T47D (cell line): ENCODE results near the gene MAD1L1.

Experiments used
- DNase-seq, 2 experiments: peaks; one replicate each; pipeline versions ENCODE4 v3.0.0 to v3.0.0-alpha.2; 2011 to 2012; ENCODE audit warnings: low read depth in 1 of 2, low spot score in 1 of 2
- JUND ChIP-seq: IDR thresholded peaks from 2 replicates; pipeline ENCODE4 v1.6.1; 2012; ENCODE audit warnings: low read depth
- in situ Hi-C: cut with HindIII; loops from 2 replicates; pipeline ENCODE4 v1.10.0; 2016; ENCODE audit warnings: low sequenced_read_pairs, low pct_unique_long_range_greater_than_20kb

MAD1L1 gene

DNA sequence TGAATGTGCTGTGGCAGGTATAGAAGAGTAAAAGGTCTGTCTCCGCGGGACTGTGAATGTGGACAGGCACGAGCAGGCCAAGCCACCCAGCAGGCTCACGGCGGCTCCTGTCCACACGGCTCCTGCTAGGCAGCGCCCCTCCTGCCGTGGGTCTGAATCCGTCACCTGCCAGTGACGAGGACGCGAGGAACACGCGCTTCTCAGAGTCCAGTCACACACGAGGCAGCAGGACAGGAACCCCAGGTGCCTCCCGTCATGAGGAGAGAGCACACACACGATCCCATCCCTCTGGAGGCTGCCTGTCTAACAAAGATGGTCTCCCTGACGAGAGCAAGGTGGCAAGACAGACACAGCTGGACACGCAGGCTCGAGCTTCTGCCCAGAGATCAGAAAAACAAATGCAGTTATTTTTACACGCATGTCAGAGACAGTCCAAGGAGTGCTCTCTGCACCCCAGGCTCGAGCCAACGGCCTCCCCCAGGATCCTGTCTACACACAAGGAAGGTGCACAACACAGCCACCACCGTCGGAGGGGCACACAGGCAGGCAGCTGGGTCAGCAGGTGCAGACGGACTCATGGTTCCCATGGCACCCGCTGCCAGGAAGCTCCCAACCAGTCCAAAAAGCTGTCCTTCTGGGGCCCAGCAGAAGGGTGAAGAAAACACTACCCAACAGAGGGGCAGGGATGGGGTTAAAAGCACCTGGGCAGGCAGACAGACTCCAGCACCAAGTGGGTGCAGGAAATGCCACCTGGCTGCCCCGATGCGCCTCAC lies 103.2 kb downstream of the MAD1L1 start:
- no peak for DNase-seq
- in situ Hi-C loops, result no loop called here
- no peak for TF ChIP-seq JUND

DNA sequence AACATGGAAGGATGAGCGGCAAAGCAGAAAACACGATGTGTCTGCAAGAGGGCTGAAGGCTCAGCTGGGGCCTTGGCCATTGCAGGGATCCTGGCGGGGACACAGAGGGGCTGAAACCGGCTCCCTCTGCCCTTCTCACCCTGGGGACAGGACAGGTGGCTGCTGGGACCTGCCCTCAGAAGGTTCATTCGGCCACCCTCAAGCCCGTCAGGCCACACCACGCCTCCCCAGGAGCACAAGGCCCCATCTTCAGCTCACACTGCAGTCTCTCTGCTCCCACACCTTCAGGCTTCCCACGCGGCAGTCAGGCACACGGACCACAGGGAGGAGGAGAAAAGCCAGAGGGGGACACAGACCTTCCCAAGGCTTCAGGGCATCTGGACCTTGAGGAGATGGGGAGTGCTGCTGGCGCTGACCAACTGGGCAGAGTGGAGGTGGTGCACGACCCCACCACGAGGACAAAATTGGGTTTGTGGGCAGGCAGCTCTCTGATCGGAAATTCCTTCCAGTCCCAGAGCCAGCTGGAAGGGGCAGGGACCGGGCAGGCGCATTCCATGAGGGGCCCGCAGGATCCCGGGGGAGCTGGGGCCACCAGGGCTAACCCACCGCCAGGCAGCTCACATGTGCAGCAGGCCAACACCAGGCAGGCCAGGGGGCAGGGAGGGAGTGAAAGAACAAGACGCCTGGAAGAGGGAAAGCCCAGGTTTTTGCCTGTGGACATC lies 104.0 kb downstream of the MAD1L1 start:
- TF ChIP-seq JUND, result no peak
- DNase-seq, result no peak
- in situ Hi-C loops, result no loop called here

DNA sequence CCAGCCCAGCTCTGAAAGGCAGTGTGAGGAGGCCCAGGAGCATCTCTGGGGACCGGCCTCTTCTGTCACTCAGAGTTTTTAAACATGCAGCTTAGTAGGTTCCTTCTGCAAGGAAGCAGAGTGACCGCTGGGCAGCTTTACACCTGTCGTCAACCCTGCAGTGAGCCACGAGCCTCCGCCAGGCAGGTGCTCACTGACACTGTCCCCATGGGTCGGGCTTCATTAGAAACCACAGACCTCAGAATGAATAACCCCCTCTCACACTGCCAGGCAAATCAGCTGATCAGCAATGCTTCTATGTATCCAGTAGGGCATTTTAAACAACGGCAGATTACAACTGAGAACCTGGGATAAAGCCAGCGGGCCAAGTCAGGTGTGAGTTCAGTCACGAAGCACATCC lies 106.1 kb downstream of the MAD1L1 start:
- in situ Hi-C loops, result no loop called here
- no peak for TF ChIP-seq JUND
- no peak for DNase-seq

DNA sequence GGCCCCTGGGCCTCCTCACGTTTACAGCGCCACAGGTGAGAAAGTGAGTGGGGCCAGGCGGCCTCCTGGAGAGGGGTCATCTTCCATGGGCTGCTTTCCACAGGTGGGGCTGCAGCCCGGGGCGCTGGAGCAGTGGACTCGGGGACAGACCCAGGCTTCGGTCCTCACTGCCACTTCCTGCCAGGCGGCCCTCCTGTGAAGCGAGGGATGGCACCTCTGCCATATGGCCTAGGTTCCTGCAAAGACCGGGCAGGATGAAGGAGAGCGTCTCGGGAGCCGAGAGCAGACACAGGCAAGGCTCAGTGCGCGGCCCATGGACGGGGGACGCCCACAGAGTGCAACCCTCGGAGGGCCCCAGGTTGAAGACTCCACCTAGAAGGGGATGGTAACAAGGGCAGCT lies 106.8 kb downstream of the MAD1L1 start:
- DNase-seq, result no peak
- in situ Hi-C loops, result no loop called here
- TF ChIP-seq JUND, result no peak

GRCh38 chr7:2124604-2125345 lies 108.0 kb downstream of the MAD1L1 start:
- in situ Hi-C loops, result no loop called here
- DNase-seq, result no peak
- TF ChIP-seq JUND, result no peak

GRCh38 chr7:2123916-2124315 lies 108.8 kb downstream of the MAD1L1 start:
- TF ChIP-seq JUND, result no peak
- no peak for DNase-seq
- in situ Hi-C loops, result no loop called here

GRCh38 chr7:2123360-2123759 lies 109.4 kb downstream of the MAD1L1 start:
- in situ Hi-C loops, result no loop called here
- no peak for DNase-seq
- TF ChIP-seq JUND, result no peak

DNA sequence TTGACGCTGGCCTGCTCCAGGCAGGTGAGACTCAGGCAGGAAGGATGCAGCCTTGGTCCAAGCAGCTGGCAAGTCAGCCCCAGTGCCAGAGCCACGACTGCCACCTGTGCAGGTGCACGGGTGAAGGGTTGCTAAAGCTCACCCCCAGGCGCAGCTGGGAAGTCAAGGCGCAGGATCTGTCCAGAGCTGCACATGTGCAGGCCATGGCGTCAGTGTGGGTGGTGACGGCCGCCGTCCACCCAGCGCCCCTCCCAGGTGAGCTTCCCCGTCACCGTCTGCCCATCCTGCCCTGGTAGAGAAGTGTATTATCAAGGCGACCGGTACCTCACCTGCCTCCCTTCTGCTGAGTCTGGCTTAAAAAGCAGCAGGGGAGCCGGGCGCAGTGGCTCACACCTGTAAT lies 110.1 kb downstream of the MAD1L1 start:
- in situ Hi-C loops, result no loop called here
- no peak for TF ChIP-seq JUND
- no peak for DNase-seq

- DNase-seq, result no peak
- TF ChIP-seq JUND, result no peak
- in situ Hi-C loops, result no loop called here
Observed at GRCh38 chr7:2120841-2121830, 111.6 kb downstream of the MAD1L1 start.

- in situ Hi-C loops, result no loop called here
- TF ChIP-seq JUND, result no peak
- DNase-seq, result no peak
Observed at GRCh38 chr7:2120251-2120660, 112.5 kb downstream of the MAD1L1 start.

GRCh38 chr7:2118630-2119190 lies 114.0 kb downstream of the MAD1L1 start:
- in situ Hi-C loops, result no loop called here
- TF ChIP-seq JUND, result no peak

GRCh38 chr7:2118056-2118455 lies 114.7 kb downstream of the MAD1L1 start:
- DNase-seq, result no peak
- no peak for TF ChIP-seq JUND
- in situ Hi-C loops, result no loop called here

More at GRCh38 chr7:2118630-2119190, 114.0 kb downstream of the MAD1L1 start:
- no peak for DNase-seq
